Neural progenitor cell (in vitro differentiated cells): ENCODE results near the gene BRD2. TPM values are rescaled to one million over a fixed set of nuclear protein-coding genes. Genes with fewer than 3 reads are reported as not detected.

Experiments used
- DNase-seq: peaks from one replicate; pipeline ENCODE4 v3.0.0-alpha.2; 2016; ENCODE audit warnings: low spot score
- H2AFZ ChIP-seq: fragments of 200-600 bp; sonication (generic); replicated peaks from 2 replicates; pipeline ENCODE4 v1.6.1; 2016; ENCODE audit warnings: antibody characterized with exemption
- H3F3A ChIP-seq: fragments of 200-600 bp; sonication (generic); 2 replicates; pipeline ENCODE4 v1.6.1; 2016; ENCODE audit warnings: antibody characterized with exemption, low read depth
- H3K27ac ChIP-seq: fragments of 200-600 bp; sonication (generic); 2 replicates; pipeline ENCODE4 v1.5.1; 2016; ENCODE audit warnings: mild to moderate bottlenecking
- H3K27me3 ChIP-seq: fragments of 200-600 bp; sonication (generic); 2 replicates; pipeline ENCODE4 v1.6.1; 2016; ENCODE audit warnings: mild to moderate bottlenecking, moderate library complexity
- H3K36me3 ChIP-seq: fragments of 200-600 bp; sonication (generic); 2 replicates; pipeline ENCODE4 v1.5.1; 2016
- H3K4me1 ChIP-seq: fragments of 200-600 bp; sonication (generic); 2 replicates; pipeline ENCODE4 v1.6.1; 2016; ENCODE audit warnings: mixed run types
- H3K4me2 ChIP-seq: fragments of 200-600 bp; sonication (generic); 2 replicates; pipeline ENCODE4 v1.6.1; 2016
- H3K4me3 ChIP-seq: fragments of 200-600 bp; sonication (generic); 2 replicates; pipeline ENCODE4 v1.5.1; 2016
- H3K79me2 ChIP-seq: fragments of 200-600 bp; sonication (generic); 2 replicates; pipeline ENCODE4 v1.6.1; 2016; ENCODE audit warnings: low read depth
- H3K9ac ChIP-seq: fragments of 200-600 bp; sonication (generic); 2 replicates; pipeline ENCODE4 v1.6.1; 2016
- H3K9me3 ChIP-seq: fragments of 200-600 bp; sonication (generic); 2 replicates; pipeline ENCODE4 v1.5.1; 2016; ENCODE audit warnings: low read depth
- H4K20me1 ChIP-seq: fragments of 200-600 bp; sonication (generic); 2 replicates; pipeline ENCODE4 v1.6.1; 2016; ENCODE audit warnings: low read depth
- H3K27ac Mint-ChIP-seq: 3 replicates; pipeline ENCODE4 v1.8.0; 2021; ENCODE audit warnings: mixed read lengths
- H3K27me3 Mint-ChIP-seq: 2 replicates; pipeline ENCODE4 v1.8.0; 2022; ENCODE audit warnings: low read depth, mild to moderate bottlenecking, inconsistent platforms, moderate library complexity, mixed read lengths; ENCODE audit not compliant: insufficient read depth
- H3K36me3 Mint-ChIP-seq: 3 replicates; pipeline ENCODE4 v1.8.0; 2021; ENCODE audit warnings: mixed read lengths
- H3K4me1 Mint-ChIP-seq: 3 replicates; pipeline ENCODE4 v1.8.0; 2021; ENCODE audit warnings: mixed read lengths
- H3K4me3 Mint-ChIP-seq: 3 replicates; pipeline ENCODE4 v1.8.0; 2021; ENCODE audit warnings: mild to moderate bottlenecking, moderate library complexity, mixed read lengths
- H3K9me3 Mint-ChIP-seq: 3 replicates; pipeline ENCODE4 v1.8.0; 2020; ENCODE audit warnings: mixed read lengths
- EZH2 ChIP-seq: fragments of 200-600 bp; sonication (generic); IDR thresholded peaks from 2 replicates; pipeline ENCODE4 v1.6.1; 2017; ENCODE audit warnings: antibody characterized with exemption, mild to moderate bottlenecking, moderate library complexity
- EZH2phosphoT487 ChIP-seq: fragments of 200-600 bp; sonication (generic); IDR thresholded peaks from 2 replicates; pipeline ENCODE4 v1.6.1; 2017; ENCODE audit warnings: antibody characterized with exemption
- total RNA-seq: library from RNA; depleted of rRNA; stranded (reverse); fragments of >200 nt; gene quantifications from 2 replicates; pipeline ENCODE4 v1.2.3, GENCODE V29; 2015; ENCODE audit warnings: low replicate concordance
- TF ChIP-seq, protein P1 (sequence below): fragments of 200-600 bp; sonication (generic); IDR thresholded peaks from 2 replicates; pipeline ENCODE4 v1.5.1; 2017; ENCODE audit warnings: antibody characterized with exemption, mild to moderate bottlenecking

The BRD2 gene
- total RNA-seq, 1 donor from 2014 or later, result 202 TPM

DNA sequence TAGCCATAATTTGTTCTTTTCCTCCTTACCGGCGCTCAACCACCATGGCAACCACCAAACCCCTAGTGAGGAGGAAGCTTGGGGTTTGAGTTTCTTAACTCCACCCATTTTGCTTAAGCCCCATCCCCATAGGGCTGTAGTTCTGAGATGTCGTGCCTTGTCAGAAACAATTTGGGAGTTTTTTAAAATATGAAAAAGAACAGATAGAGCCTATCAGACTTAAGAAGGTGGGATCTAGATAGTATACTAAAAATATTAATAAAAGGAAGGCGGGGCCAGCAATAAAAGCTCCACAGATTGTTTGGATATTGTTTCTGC is 5.6 kb downstream of the BRD2 start:
- peak; percentile 60 for DNase-seq
- Histone ChIP-seq H4K20me1 (peaks cover 68% of the 10 kb centered on the region), H3F3A (peaks cover 94% of the 10 kb centered on the region), H2AFZ (no peak overlapping the region), H3K36me3 (peaks cover 42% of the 10 kb centered on the region), H3K4me1 (peaks cover 12% of the 10 kb centered on the region), H3K9me3 (no peaks in the 10 kb centered on the region), H3K4me3 (peak overlapping the region; percentile 95), H3K9ac (peak overlapping the region; percentile 96), H3K27me3 (no peaks in the 10 kb centered on the region), H3K79me2 (peaks cover 91% of the 10 kb centered on the region), H3K4me2 (peak overlapping the region; percentile 100), H3K27ac (no peak overlapping the region)
- Mint-ChIP-seq H3K9me3 (no peaks in the 10 kb centered on the region), H3K27ac (no peak overlapping the region), H3K36me3 (peaks cover 59% of the 10 kb centered on the region), H3K4me3 (peak overlapping the region; percentile 94), H3K4me1 (peaks cover 32% of the 10 kb centered on the region), H3K27me3 (peaks cover 16% of the 10 kb centered on the region)
- TF ChIP-seq EZH2phosphoT487, result no peak
- TF ChIP-seq, protein P1, sequence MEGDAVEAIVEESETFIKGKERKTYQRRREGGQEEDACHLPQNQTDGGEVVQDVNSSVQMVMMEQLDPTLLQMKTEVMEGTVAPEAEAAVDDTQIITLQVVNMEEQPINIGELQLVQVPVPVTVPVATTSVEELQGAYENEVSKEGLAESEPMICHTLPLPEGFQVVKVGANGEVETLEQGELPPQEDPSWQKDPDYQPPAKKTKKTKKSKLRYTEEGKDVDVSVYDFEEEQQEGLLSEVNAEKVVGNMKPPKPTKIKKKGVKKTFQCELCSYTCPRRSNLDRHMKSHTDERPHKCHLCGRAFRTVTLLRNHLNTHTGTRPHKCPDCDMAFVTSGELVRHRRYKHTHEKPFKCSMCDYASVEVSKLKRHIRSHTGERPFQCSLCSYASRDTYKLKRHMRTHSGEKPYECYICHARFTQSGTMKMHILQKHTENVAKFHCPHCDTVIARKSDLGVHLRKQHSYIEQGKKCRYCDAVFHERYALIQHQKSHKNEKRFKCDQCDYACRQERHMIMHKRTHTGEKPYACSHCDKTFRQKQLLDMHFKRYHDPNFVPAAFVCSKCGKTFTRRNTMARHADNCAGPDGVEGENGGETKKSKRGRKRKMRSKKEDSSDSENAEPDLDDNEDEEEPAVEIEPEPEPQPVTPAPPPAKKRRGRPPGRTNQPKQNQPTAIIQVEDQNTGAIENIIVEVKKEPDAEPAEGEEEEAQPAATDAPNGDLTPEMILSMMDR, result no peak
- TF ChIP-seq EZH2, result no peak

- peaks cover 76% of the 10 kb centered on the region for H4K20me1 ChIP-seq
These were observed 6.3 kb downstream of the BRD2 start for GRCh38 chr6:32974541-32975308.

GRCh38 chr6:32975886-32976285 is 7.5 kb downstream of the BRD2 start:
- Mint-ChIP-seq H3K4me3 (peak overlapping the region; percentile 94), H3K27me3 (peaks cover 21% of the 10 kb centered on the region), H3K9me3 (no peaks in the 10 kb centered on the region), H3K4me1 (peaks cover 32% of the 10 kb centered on the region), H3K36me3 (peaks cover 78% of the 10 kb centered on the region), H3K27ac (no peak overlapping the region)
- TF ChIP-seq, protein P1, result no peak
- TF ChIP-seq EZH2phosphoT487, result no peak
- no peak for TF ChIP-seq EZH2
- Histone ChIP-seq H2AFZ (no peak overlapping the region), H3K79me2 (peaks cover 89% of the 10 kb centered on the region), H3K4me1 (peaks cover 12% of the 10 kb centered on the region), H3F3A (peaks cover 94% of the 10 kb centered on the region), H3K4me3 (peak overlapping the region; percentile 95), H4K20me1 (peaks cover 87% of the 10 kb centered on the region), H3K36me3 (peaks cover 55% of the 10 kb centered on the region), H3K27ac (no peak overlapping the region), H3K9ac (no peak overlapping the region), H3K4me2 (peak overlapping the region; percentile 100), H3K27me3 (no peaks in the 10 kb centered on the region), H3K9me3 (no peaks in the 10 kb centered on the region)
- DNase-seq, result no peak

More at GRCh38 chr6:32974541-32975308, 6.3 kb downstream of the BRD2 start:
- TF ChIP-seq, protein P1, result no peak
- no peak for TF ChIP-seq EZH2
- no peak for TF ChIP-seq EZH2phosphoT487
- Histone ChIP-seq H3F3A (peaks cover 94% of the 10 kb centered on the region), H3K9me3 (no peaks in the 10 kb centered on the region), H3K27me3 (no peaks in the 10 kb centered on the region), H3K27ac (no peak overlapping the region), H3K4me2 (peak overlapping the region; percentile 100), H3K79me2 (peaks cover 91% of the 10 kb centered on the region), H3K4me3 (peak overlapping the region; percentile 95), H3K4me1 (peaks cover 12% of the 10 kb centered on the region), H3K9ac (peak overlapping the region; percentile 96), H3K36me3 (peaks cover 48% of the 10 kb centered on the region), H2AFZ (no peak overlapping the region)
- no peak overlapping the region for H3K27ac Mint-ChIP-seq
- peaks cover 16% of the 10 kb centered on the region for H3K27me3 Mint-ChIP-seq
- H3K4me1 Mint-ChIP-seq, result peaks cover 32% of the 10 kb centered on the region
- peaks cover 66% of the 10 kb centered on the region for H3K36me3 Mint-ChIP-seq
- no peak for DNase-seq
- peak overlapping the region; percentile 94 for H3K4me3 Mint-ChIP-seq
- H3K9me3 Mint-ChIP-seq, result no peaks in the 10 kb centered on the region
